Skin epidermis (tissue), 12 donors: ENCODE results near the gene DNAH10.
A peak's percentile ranks its signal among the peaks of the same experiment; 100 is the strongest.

Experiments
- H3K27ac ChIP-seq, 21 experiments: fragments of 200-600 bp; sonication (generic) in 11 of 21; one replicate each; pipeline ENCODE4 v1.5.0; 2020; ENCODE audit warnings: mild to moderate bottlenecking in 3 of 21, inconsistent platforms in 2 of 21, moderate library complexity in 2 of 21
- H3K4me3 ChIP-seq, 7 experiments: fragments of 200-600 bp; sonication (generic) in 2 of 7; one replicate each; pipeline ENCODE4 v1.5.0; 2020; ENCODE audit warnings: inconsistent platforms in 2 of 7, mild to moderate bottlenecking in 2 of 7, moderate library complexity in 1 of 7

DNAH10 gene

DNA sequence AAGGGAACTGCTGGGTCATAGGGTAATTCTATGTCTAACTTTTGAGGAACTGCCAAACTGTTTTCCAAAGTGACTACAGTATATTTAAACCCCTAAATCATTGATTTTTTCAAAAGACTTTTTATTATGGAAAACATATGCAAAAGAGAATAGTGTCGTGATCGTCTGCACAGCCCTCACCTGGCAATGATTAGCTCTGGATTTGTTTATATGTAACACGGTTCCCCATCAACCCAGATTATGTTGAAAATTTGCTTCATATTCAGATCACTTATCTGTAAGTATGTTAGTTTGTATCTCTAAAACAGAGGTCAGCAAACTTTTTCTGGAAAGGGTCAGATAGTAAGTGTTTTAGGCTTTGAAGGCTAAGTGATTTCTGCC, 157.9 kb downstream of the DNAH10 start:
- Histone ChIP-seq H3K4me3 (no peak overlapping the region), H3K27ac (no peak overlapping the region)

DNA sequence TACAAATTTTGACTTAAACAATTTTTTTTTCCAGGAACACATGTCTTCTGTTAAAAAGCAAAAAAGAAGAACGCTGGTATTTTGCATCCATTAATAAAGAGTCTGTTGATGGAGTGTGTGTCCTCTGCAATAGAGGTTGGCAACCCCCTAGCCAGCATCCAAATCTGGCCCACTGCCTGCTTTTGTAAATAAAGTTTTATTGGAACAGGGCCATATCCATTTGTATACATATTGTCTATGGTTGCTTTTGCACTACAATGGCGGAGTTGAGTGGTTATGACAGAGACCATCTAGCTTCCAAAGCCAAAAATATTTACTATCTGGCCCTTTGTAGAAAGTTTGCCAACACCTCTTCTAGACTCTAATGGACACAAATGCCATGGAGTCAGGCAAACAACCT, 160.9 kb downstream of the DNAH10 start:
- Histone ChIP-seq H3K4me3 (no peak overlapping the region), H3K27ac (no peak overlapping the region)

GRCh38 chr12:123923927-123924326, 161.8 kb downstream of the DNAH10 start:
- H3K27ac ChIP-seq: no peak overlapping the region

DNA sequence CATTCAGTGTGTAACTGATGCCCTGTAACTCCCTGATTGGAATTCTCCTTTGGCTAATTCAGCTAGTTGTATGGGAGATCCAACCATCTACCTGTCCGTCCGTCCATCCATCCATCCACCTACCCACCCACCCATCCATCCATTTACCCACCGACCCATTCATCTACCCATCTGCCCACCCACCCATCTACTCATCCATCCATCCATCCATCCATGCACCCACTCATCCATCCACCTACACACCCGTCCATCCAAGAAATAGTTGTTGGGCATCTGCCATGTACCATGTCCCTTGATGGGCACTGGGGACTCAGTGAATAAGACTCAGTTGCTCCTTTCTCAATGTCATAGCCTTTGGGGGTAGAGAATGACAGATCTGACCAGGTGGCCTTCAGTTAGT, 162.4 kb downstream of the DNAH10 start:
- Histone ChIP-seq H3K4me3 (no peak overlapping the region), H3K27ac (no peak overlapping the region)

More at GRCh38 chr12:123923927-123924326, 161.8 kb downstream of the DNAH10 start:
- H3K4me3 ChIP-seq: no peak overlapping the region

DNA sequence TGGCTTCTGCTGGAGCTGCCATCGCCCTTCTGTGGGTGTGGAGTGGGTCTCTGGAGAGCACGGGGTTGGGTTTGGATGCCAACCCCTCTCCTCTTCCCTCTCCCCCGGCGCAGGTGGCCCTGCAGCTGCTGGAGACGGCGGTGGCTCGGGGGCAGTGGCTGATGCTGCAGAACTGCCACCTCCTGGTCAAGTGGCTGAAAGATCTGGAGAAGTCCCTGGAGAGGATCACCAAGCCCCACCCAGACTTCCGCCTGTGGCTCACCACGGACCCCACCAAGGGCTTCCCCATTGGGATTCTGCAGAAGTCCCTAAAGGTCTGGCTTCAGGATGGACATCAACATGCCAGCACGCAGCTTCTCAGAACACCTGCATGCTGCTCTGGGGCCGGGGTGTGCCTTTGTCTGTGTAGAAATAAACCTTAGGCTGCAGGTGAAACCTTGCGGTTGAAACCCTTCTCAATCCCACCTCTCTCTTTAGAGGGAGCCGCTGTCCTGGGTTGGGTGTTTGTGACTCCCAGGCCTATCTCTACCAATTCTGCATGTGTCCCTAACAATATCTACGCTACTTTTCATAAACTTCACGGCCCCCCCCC, 166.3 kb downstream of the DNAH10 start:
- no peak overlapping the region for H3K4me3 ChIP-seq
- no peak overlapping the region for H3K27ac ChIP-seq

- Histone ChIP-seq H3K27ac (no peak overlapping the region), H3K4me3 (no peak overlapping the region)
Observed at GRCh38 chr12:123928897-123929296, 166.8 kb downstream of the DNAH10 start.

DNA sequence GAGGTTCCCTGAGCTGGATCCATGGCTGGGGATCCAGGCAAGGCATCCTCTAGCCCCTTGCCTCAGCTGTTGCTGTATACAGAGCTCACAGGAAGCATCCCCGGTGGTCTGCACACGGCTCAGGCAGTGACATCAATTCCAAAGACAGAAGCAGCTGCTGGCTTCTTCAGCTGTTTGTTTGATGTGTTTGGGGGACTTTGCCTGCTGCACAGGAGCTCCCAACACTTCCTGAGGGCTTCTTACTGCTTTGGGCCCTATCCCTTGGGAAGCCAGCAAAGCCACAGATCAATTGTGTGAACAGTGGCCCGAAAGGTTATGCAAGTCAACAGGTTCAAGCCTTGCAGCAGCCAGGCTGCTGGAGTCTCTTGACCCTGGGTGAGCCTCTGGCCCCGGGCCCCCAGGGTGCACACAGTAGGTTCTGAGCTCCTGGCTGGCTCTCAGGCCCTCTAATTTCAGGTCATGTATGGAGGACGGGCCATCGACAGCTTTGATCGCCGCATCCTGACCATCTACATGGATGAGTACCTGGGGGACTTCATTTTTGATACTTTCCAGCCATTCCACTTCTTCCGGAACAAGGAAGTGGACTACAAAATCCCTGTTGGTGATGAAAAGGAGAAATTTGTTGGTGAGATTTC, 168.0 kb downstream of the DNAH10 start:
- Histone ChIP-seq H3K27ac (no peak overlapping the region), H3K4me3 (no peak overlapping the region)

- Histone ChIP-seq H3K4me3 (no peak overlapping the region), H3K27ac (no peak overlapping the region)
Observed at GRCh38 chr12:123931686-123932321, 169.7 kb downstream of the DNAH10 start.

- H3K27ac ChIP-seq: no peak overlapping the region
- H3K4me3 ChIP-seq: no peak overlapping the region
Observed at GRCh38 chr12:123933214-123933613, 171.1 kb downstream of the DNAH10 start.

GRCh38 chr12:123934016-123934620, 172.0 kb downstream of the DNAH10 start:
- no peak overlapping the region for H3K4me3 ChIP-seq
- H3K27ac ChIP-seq: no peak overlapping the region

DNA sequence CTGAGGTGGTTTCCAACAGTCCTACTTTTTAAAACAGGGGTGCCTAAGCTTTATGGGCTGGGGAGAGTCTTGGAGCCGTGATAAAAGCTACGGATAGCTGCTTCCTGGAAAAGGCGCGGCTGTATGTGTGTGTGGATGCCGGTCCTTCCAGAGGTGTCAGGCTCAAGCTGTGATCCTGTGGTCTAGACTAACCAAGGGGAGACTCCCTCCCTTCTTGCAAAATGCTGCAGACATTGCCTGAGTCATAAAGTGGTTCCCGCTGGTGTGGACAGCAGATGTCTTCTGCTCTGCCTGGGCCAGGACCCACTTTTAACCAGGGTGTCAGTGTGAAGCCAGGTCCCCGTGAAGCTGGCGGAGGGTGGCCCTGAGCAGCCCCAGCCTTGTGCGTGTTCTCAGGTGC, 172.7 kb downstream of the DNAH10 start:
- no peak overlapping the region for H3K27ac ChIP-seq
- no peak overlapping the region for H3K4me3 ChIP-seq

- no peak overlapping the region for H3K4me3 ChIP-seq
- no peak overlapping the region for H3K27ac ChIP-seq
Observed at GRCh38 chr12:123935956-123936355, 173.9 kb downstream of the DNAH10 start.

GRCh38 chr12:123936471-123936870, 174.4 kb downstream of the DNAH10 start:
- no peak overlapping the region for H3K4me3 ChIP-seq

DNA sequence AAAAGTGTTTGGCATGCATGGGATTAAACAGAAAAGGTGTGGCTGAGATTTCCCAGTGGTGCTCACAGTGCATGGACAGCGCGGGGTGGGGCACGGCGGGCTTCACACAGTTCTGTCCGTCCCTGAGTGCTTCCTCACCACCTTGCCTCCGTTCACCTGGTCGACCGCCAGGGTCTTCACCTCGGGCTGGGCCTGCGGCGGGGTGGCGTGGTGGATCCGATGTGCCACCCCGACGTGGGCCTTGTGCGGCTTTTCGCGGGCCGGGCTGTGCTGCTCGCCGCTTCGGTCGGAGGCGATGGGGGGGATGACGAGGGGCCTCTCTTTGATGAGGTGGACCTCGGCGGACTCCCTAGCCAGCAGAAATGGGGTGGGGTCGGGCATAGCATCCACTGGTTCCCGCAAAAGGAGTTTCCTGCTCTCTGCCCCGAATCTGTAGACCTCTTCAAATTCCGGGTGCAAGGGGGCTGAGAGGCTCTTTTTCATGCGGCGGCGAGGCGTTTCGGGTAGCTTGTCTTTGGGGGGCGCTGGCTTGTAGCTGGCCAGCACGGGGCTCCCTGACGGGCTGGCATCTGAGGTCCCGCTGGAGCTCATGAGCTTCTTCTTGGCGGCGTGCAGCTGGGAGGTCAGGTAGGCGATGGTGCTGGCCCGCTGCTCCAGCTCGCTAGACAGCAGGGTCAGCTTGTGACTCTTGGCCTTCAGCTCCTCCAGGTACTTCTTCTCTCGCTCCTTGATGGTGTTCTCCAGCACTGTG, 175.0 kb downstream of the DNAH10 start:
- Histone ChIP-seq H3K27ac (peak overlapping the region in 3 of 21 experiments; percentile 8 to 77 (median 64)), H3K4me3 (no peak overlapping the region)

More at GRCh38 chr12:123936471-123936870, 174.4 kb downstream of the DNAH10 start:
- H3K27ac ChIP-seq: no peak overlapping the region

DNA sequence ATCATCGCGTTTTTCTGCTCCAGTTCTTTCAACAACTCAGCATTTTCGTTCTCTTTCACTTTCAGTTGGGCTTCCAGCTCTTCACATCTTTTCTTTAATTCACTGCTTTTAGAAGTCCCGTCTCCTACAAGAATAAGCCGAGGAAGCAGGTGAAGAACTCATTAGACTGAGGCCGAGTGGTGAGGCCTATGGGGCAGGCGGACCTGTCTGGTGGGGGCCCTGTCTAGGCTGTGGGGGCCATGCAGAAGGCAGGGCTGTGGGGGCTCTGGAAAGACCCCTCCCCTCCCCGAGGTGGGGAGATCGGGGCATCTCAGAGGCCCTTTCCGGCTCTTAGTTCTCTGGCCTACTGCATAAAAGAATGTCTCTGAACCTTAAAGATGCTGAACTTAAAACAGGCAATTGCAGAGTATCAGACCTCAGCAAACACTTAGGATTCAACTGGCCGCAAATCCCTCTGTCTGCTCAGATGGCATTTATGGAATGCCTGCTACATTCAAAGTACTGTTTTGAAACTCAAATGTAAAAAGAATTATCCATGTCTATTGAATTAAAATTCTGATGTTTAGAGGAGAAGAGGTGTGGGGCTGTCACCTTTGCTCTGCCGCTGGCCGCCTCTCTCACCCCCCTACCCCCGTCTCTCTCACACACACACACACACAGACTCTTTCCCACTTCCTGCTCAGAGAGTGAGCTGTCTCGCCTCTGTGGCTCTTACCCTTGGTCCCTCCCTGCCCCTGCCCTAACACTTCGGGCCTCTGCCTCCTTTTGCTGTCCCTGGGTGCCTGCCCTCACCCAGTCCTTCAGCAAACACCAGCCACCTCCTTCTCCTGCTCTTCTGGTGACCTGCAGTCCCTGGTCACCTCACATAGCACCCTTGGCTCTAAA, 175.8 kb downstream of the DNAH10 start:
- Histone ChIP-seq H3K4me3 (no peak overlapping the region), H3K27ac (peak overlapping the region in 3 of 21 experiments; percentile 8 to 77 (median 64))

DNA sequence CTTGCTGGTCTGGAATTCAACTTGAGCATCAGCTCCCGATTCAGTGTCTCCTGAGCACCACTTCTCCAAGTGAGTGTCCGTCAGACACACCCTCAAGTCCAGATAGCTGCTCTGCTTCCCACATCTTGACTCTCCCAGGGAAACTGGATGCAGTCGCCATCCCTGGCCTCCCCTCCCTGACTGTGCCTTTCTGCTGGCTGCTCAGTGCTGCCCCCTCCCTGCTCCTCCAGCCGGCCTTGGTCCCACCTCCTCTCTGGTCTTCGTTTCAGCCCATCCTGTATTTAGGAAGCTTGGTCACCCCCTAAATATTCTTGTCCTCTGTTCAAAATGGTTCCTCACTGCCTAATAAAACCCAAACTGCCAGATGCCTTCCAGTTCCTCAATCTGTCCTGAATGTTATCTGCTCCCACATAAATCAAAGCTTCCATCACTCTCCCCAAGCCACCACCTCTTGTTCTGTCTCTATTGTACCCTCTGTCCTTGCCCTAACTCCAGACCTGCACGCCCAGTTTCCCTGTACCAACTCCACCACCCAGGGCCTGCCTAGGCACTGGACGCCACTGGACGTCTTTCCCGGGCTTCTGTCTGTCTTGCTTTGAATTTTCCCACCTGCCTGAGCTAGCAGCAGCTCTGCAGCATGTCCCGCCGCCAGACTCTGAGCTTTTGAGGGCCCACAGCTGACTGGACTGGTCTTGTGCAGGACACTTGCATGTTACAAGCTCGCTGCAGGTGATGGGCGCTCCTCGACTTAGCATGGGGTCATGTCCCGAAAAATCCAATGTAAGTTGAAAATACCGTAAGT, 176.8 kb downstream of the DNAH10 start:
- H3K4me3 ChIP-seq: no peak overlapping the region
- H3K27ac ChIP-seq: peak overlapping the region in 2 of 21 experiments; percentile 58 to 77

GRCh38 chr12:123939716-123940626, 177.9 kb downstream of the DNAH10 start:
- Histone ChIP-seq H3K4me3 (no peak overlapping the region), H3K27ac (no peak overlapping the region)
